NCI-H146 treated with DMSO at 0.1 percent for 48 hours (cell line): ENCODE measurements around the gene PRR7.

Source experiments
- DNase-seq: peaks from one replicate; lab custom pipeline; 2025; ENCODE audit not compliant: unreplicated experiment; lab: John Stamatoyannopoulos, UW

The PRR7 gene

DNA sequence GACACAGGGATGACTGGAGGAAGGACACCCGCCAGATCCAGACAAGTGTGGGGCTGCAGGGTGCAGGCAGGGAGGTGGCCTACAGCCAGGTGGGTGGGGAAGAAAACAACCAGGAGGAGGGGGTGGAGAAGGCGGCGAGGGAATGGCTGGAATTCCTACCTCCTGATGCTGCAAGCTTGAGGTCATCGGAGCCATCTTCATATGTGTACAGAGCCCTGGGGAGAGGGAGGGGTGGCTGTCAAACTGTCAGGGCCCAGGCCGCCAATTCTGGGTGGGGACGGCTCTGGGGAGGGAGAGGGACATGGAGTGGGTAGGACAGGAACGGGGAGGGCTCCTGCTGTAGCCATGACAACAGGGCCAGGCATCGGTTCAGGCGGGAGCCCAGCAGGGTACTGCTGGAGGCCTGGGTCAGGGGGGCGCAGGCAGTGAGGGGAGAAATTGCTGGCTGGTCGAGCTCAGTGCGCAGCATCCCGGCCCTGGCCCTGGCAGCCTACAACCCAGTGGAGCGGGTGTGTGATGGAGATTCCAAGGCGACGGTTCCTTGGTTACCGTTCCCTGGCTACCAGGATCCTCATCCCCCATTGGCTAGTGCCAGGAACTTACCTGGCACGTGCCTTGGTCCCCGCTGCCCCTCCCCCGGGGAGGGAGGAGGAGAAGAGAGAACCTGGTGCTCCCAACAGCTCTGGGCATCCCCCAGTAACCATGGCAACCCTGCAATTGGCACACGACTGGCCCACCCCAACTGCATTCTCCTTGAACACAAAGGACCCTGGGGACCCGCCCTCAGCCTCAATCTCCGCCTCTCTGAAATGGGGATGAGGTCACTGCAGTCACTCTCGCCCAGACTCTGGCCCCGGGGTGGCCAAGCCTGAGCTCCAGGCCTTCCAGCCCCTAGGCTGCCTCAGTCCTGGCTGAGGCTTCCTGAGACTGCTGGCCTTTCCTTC, 22.3 kb downstream of the PRR7 start:
- DNase-seq: no peak

DNA sequence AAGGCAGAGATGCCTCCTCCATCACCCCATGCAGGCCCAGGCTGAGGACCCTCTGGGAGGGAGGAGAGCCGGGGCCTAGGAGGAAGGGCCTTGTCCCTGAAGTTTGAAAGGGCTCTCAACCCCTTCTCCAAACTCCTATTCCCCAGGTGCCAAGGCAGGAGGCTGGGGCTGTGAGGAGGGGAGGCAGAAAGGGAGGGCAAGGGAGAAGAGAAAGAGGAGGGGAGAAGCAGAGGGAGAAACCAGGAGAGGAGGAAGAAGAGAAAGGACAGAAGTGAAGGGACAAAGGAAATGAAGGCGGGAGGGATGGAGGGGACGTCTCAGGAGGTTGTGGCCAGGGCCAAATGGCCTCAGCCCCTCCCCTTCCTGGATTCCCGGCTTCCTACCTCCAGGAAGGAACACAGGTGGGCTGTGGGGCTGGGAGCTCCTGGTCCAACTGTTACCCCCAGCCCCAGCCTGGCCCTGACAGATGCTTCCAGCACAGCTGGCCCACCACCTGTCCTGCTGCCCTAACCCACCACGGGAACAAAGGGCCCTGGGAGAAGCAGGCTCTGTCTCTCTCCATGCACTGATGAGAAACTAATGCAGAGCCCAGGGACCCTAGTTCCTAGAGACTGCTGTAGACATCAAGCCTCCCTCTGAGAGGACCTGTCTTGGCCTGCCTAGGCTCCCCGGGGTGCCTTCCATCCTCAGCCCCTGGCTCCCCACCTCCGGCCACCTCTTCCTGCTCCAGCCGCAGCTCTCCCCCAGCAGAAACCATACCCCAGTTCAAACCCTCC, 23.3 kb downstream of the PRR7 start:
- DNase-seq: no peak

DNA sequence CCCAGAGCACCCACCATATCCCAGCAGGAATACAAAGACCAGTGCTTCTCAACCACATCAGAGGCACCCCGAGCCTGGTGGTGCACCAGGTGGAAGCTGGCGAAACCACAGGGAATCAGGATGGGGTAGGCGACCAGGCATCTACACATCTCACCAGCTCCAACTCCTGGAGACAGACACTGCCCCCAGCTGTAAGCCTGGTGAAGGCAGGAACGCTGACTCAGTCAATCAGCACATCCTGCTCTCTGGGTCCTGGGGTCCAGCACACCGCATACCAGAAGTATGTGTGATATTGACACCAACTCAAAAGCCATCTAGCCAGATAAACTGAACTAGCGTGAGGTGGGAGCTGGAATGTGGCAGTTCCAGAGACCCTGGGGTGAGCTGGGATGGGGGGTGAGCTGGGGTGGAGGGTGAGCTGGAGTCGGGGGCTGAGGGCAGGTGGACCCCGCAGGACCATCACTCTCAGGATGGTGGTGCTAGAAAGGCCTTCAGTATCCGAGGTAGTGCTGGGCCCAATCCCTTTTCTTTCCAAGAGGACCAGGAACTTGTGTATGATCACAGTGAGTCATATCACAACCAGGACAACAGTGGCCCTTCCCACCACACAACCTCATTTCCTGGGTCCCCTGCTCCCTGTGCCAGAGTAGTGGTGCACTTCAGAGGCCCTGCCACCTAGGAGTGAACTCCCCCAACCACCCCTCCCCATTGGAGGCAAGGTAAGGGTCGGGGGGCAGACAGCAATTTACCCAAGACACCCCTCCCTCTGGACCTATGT, 24.3 kb downstream of the PRR7 start:
- DNase-seq: no peak

DNA sequence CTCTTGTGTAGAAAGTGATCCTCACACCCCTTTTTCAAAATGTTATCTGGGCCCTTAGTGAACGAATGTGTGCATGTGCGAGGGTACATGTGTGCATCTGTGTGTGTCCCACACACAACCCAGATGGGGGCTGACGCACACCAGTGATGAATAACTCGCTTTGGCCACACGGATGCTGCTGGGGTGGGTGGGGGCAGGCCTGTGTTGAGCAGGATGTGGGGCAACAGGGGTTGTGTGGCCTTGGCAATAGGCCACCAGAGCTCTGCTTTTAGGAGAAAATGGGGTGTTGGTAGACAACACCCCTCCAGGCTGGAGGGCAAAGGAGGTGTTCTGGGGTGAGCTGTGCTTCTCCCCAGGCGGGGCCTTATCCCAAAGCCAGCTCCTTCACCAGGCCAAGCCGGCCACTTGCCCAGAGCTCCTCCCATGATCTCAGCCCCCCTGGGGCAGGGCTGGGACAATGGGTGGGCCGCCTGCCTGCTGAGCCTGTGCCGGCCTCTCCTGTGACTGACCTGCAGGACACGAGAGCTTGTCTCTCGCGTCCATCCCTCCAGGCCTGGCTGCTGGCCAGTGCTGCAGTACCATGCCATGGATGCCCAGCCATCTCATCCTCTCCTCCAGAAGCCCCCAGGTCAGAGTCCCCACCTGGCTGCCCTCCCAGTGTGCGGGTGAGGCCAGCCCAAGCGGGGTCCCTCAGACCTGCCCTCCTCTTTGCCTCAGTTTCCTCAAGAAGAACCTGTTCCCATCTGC, 25.2 kb downstream of the PRR7 start:
- DNase-seq: peak; percentile 8

DNA sequence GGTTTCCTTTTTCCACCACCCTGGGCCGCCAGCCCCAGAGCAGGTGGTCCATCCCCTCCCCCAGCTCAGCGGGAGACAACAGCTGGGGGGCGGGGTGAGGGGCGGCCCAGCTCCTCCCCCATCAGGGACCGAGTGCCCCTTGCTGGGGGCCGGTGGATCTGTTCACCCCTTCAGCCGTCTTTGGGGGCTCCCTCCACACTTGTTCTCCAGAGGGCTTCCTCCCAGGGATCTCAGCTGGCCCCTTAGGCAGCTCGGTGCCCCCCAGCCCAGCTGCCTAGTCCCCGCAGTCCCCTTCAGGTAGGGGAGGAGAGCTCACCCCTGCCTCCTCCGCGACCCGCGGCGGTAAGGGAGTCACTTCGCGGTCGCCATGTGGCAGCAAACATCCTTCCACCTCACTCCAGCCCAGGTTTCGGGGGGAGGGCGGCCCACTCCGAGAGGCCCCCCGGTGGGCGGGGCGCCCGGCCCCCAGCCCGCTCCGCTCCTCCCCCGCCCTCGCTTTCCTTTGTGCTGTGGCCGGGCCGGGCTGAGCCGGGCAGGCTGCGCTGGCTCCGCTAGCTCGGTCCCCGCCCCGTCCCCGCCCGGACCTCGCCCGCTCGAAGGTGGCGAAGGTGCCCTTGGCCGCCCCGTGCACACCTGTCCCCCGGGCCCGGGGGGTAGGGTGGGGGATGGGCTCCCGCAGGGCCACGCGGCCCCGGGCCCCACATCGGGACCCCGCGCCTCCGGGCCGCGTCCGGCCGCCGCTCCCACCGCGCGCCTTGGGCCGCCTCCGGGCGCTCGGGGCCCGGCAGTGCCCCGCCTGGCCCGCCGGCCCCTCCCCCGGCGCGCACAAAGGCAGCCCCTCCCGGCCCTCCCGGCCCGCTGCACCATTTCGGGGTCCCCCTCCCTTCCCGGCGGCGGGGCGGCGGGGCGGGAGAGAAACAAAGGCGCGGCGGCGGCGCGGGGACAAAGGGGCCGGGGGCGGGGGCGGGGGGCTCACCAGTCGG, 26.1 kb downstream of the PRR7 start:
- DNase-seq: peak; percentile 12

DNA sequence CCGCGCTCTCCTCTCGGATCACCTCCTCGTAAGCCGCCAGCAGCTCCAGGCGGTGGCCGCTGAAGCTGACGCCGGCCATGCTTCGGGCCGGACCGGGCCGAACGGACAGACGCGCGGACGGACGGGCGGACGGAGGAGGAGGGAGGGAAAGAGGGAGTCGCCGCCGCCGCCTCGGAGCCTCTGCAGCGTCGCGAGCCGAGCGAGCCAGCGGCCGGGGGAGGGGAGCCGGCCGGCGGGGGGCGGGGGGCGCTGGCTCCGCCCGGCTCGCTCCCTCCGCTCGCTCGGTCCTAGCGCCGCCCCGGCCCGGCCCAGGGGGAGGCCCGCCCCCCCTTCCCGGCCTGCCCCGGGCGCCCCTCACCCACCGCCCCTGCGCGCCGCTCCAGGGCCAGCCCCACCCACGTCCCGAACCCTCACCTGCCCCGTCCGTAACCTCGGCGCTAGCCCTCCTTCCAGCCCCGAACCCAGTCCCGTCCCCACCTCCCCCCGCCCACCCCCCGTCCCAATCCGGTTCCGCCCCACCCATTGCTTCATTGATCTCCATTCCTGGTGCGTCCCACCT, 26.9 kb downstream of the PRR7 start, which contains the start of gene DBN1:
Gene DBN1, minus strand, starts transcription at position 192 of the 559 bp plus-strand sequence. Its CDS starts 113 bp downstream, at position 79.
- no peak for DNase-seq

DNA sequence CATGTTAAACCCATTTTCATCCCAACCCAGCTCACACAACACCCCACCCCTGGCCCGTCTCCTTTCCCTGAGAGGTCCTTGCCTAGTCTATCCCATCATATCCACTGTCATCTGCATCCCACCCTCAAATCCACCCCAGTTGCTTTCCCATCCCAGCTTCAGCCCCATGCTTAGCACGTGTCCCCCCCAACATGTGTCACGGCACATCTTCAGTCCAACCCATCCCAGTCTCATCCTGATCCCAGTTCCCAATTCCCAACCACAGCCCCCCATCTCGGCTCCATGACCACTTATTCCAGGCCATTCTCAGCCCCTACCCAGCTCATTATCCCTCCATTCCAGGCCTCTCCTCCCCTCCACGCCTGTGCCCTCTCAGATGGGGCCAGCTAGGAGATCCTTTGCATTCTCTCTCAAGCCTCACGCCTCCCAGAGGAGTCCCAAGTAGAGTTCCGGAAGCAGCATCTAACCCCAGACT, 27.4 kb downstream of the PRR7 start:
- no peak for DNase-seq

DNA sequence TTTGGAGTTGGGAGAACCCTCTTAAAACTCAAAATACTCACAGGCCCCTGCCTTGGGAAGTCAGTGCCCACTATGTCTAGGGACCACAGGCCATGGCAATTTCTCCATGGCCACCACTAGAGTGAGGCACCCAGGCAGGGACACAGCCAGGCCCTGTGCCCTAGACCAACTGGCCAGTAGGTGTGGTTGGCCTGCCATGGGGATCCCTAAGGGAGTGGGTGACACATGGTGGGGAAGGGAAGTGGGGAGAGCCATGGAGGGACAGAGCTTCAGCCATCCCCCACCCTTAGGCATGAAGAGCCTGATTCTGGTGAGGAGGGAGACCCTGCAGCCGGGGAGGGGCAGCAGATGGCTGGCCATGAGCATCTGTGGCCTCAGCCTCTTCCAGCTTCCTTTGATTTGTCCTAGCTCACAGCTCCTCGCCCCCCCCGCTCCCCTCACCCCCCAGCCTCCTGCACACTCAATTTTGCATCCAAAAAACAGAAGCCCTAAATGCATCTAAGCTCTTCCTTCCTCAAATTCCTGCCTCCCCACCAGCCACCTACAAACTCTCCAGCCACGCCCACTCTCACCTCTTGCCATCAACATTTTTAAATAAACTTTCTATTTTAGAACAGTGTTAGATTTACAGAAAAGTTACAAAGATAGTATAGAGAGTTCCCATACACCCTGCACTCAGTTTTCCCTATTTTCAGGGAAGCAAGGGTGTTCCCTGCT, 28.4 kb downstream of the PRR7 start:
- DNase-seq: no peak

DNA sequence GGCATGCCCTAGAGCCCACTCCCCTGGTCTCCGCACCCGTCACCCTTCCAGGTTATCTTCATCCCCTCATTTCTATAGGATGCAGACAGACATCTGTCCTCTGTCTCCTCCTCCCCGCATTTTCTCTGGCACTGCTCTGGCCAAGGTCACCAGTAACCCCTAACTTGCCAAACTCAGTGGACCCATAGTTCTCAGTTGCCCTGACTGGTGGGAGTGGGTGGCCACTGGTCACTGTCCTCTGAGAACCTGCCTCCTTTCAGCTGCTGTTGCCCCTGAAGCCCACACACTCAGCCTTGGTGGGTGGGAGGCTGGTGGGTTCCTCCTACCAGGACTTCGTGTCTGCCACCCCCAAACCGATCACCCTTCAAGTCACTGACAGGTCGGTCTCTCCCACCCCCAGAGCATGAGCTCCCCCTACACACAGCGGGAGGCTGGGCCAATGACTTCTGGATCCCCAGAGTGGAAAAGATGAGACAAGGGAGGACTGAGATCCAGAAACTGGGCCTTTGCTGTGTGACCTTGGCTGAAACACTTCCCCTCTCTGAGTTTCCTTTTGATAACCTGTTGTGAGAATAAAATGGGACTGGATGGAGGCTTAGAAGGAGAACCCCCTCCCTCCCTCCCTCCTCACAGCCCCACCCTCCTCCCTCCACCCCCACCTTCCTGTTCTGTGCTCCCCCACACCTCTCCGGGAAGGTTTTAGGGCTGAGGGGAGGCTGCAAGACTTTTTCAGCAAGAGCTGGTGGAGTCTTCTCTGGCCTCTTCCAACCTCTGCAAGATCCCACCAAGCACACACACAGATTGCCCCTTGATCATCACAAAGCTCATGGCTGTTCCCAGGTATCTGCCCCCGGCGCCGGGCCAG, 29.2 kb downstream of the PRR7 start:
- DNase-seq: no peak

DNA sequence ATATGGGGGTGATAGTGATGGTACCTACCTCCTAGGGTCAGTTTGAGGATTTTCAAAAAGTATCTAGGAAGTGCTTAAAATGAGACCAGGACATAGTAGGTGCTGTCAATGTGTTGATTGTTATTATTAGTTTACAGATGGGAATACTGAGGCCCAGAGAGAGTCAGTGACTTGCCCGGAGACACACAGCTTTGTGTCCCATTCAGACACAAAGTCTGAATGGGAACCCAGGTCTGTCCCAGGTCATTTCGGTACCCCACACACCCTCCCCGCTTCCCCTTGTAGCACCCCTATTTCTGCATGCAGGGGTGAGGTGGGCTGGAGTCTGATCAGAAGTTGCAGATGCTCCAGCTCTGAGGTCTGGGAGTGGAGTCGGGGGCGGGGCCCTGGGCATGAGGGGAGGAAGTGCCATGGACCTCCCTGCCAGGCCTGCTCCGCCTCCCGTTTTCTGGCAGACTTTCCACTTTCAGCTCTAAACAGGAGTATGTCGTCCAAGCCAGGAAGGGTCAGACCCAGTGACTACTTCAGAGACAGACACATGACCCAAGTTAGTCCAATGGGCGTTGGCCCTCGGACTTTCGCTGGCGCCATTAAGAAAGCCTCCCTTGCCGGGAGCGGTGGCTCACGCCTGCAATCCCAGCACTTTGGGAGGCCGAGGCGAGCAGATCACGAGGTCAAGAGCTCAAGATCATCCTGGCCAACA, 30.1 kb downstream of the PRR7 start:
- DNase-seq: no peak

DNA sequence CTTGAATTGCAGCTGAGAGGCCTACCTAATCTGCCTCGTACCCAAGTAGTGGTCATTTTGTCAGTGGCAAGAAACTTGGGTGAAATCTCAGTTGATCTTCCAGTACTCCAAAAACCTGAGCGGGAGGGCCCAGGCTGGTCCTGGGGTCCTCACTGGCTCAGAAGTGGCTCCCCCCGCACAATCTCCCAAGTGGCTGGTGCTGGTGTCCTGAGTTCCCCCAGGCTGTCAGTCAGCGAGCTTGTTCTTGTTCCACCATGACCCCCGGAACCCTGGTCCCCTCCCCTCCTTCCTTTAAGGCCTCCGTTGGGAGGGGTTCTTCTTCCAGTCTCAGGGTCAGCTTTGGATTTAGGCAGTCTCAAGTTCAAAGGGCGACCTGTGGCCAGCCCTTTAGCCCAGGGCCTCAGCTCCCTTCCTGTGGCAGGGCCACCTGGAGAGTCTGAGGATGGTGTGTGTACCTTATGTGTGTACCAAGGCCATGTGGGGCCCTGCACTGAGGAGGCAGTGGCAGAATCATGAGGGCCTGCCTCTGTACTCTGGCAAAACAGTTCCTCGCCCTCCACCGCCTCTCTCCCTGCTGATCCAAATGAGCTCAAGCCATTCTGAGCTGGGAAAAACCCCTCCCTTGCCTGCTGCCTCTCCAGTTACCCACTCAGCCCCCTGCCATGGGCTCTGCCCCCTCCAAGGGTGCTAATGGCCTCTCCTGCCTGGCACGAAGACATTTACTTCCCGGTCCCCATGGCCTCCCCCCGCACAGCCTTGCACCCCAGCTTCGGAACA, 31.3 kb downstream of the PRR7 start:
- no peak for DNase-seq

DNA sequence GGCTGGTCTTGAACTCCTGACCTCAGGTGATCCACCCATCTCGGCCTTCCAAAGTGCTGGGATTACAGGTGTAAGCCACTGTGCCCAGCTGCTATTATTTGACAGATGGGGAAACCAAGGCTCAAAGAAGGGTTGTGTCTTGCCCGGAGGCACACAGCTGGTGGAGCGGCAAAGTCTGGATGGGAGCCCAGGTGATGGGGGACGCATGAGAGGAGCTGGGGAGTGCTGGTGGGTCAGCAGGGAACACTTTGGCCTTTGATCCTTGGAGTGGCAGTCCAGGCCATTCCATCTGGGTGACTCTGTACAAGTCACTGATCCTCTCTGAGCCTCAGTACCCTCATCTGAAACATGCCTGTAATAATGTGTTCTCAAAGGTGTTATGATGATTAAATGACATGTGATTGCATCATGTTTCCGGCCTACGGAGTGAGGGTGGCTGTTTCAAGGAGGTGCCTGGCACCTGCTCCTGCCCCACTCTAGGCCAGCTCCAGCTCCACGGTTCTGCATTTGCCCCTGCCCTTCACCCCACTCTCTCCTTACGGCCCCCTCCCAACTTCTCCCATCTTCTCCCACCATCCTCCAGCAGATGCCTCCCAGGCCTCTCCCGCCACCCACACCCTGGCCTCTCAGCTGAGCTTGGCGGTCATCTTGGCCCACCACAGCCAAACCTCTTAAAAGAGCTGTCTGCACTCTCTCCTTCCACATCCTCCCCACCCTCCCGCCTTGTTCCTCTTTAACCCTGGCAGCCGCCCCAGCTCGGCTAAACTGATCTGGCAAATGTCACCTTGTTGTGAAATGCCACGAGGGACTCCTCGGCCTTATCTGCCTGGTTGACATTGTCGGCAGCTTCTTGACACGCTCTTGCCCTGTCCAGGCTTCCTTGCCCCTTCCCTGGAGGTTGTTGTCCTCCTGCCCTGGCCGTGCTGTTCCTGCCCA, 32.4 kb downstream of the PRR7 start:
- DNase-seq: no peak

DNA sequence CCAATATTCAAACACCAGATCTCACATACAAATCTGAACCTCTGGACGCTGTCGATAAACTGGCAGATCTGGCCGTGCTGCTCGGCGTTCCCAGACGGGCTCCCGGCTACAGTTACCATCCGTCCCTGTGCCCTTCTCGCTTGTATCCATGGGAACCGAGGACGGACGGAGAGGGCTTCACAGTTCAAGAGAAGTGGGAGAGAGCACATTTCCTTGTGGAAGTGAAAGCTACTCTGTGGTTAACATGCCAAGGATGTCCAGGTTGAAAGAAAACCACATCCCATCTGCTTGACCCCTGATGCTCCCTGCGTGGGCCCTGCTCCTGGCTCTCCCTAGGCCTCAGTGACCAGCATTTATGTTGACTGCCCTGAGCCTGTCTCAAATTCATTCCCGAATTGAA, 33.2 kb downstream of the PRR7 start:
- DNase-seq: no peak

DNA sequence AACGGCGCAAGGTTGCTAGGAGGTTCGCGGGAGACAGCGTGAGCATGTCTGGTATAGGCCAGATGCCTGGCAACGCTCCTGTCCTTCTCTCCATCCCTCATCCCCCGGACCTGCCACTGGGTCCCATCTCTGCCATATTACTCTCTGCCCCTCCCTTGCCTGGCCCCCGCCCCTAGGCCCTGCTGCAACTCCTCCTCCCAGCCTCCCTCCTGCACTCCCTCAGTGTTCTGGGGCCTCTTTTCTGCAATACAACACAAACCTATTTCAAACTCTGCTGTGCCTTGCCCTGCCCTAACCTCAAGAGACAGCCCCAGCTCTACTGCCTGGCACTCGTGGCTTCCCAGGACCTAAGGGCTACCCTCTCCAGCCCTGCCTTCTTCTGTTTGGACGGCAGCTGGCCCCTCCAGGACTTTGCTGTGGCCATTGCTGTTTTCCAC, 35.8 kb downstream of the PRR7 start:
- no peak for DNase-seq

DNA sequence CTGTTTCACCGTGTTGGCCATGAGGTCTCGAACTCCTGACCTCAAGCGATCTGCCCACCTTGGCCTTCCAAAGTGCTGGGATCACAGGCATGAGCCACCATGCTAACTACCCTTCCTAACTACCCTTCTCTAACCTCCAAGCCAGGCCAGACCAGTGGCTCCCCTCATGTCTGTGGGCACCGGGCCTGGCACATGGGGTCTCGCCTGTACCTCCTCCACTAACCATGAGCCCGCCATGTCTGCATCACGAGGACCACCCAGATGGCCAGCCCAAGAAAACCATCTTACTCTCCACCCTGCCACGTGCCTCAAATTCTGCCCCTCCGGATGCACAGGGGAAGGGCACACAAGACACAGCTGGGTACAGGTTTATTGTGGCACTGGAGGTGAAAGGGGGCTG, 36.4 kb downstream of the PRR7 start:
- no peak for DNase-seq
